Measurements from ENCODE around the gene SOD1.
"Not testable (repeated sequence)": the region's sequence is repeated elsewhere in the genome, so short reads cannot be mapped to it uniquely, and the experiment has no call there.

The SOD1 gene

GRCh38 chr21:31659536-31660258, at the start of gene SOD1:
Gene SOD1, plus strand, starts transcription at chr21:31659693. Its CDS starts 77 bp downstream, at chr21:31659770.
- DNase-seq, result peak; percentile 96

GRCh38 chr21:31611445-31611844, 48.0 kb upstream of the SOD1 start:
- DNase-seq, result no peak

- DNase-seq, result no peak
Measured at GRCh38 chr21:31612894-31613785, 46.4 kb upstream of the SOD1 start.

GRCh38 chr21:31614705-31615104, 44.8 kb upstream of the SOD1 start:
- DNase-seq, result no peak

GRCh38 chr21:31616216-31616615, 43.3 kb upstream of the SOD1 start:
- DNase-seq, result no peak

- no peak for DNase-seq
Measured at GRCh38 chr21:31618696-31619430, 40.6 kb upstream of the SOD1 start.

- no peak for DNase-seq
Measured at GRCh38 chr21:31622397-31622796, 37.1 kb upstream of the SOD1 start.

GRCh38 chr21:31623664-31624063, 35.8 kb upstream of the SOD1 start:
- DNase-seq, result no peak

- no peak for DNase-seq
Measured at GRCh38 chr21:31624181-31624580, 35.3 kb upstream of the SOD1 start.

GRCh38 chr21:31624961-31625491, 34.5 kb upstream of the SOD1 start:
- no peak for DNase-seq

GRCh38 chr21:31629972-31630711, 29.4 kb upstream of the SOD1 start:
- no peak for DNase-seq

GRCh38 chr21:31631881-31632280, 27.6 kb upstream of the SOD1 start:
- not testable (repeated sequence) for DNase-seq

- DNase-seq, result no peak
Measured at GRCh38 chr21:31634993-31635392, 24.5 kb upstream of the SOD1 start.

- no peak for DNase-seq
Measured at GRCh38 chr21:31636874-31637273, 22.6 kb upstream of the SOD1 start.

- no peak for DNase-seq
Measured at GRCh38 chr21:31641416-31641922, 18.0 kb upstream of the SOD1 start.

GRCh38 chr21:31644643-31645042, 14.8 kb upstream of the SOD1 start:
- DNase-seq, result no peak

- DNase-seq, result no peak
Measured at GRCh38 chr21:31647650-31648049, 11.8 kb upstream of the SOD1 start.

- DNase-seq, result no peak
Measured at GRCh38 chr21:31650930-31651329, 8.6 kb upstream of the SOD1 start.

GRCh38 chr21:31651491-31651890, 8.0 kb upstream of the SOD1 start:
- DNase-seq, result not testable (repeated sequence)

- no peak for DNase-seq
Measured at GRCh38 chr21:31654340-31654739, 5.2 kb upstream of the SOD1 start.

GRCh38 chr21:31654821-31655580, 4.5 kb upstream of the SOD1 start:
- not testable (repeated sequence) for DNase-seq
